Ishikawa (cell line): ENCODE results near the gene SERPINA10.

Experiments
- CEBPB ChIP-seq: IDR thresholded peaks from 2 replicates; pipeline ENCODE4 v1.6.1; 2012
- CREB1 ChIP-seq: IDR thresholded peaks from 2 replicates; pipeline ENCODE4 v1.6.1; 2012; ENCODE audit warnings: low read depth
- EGR1 ChIP-seq: IDR thresholded peaks from 2 replicates; pipeline ENCODE4 v1.6.1; 2012
- EP300 ChIP-seq: IDR thresholded peaks from 2 replicates; pipeline ENCODE4 v1.6.1; 2012; ENCODE audit warnings: borderline replicate concordance
- FOXM1 ChIP-seq: IDR thresholded peaks from 2 replicates; pipeline ENCODE4 v1.6.1; 2012; ENCODE audit warnings: low read depth, borderline replicate concordance
- MAX ChIP-seq: IDR thresholded peaks from 2 replicates; pipeline ENCODE4 v1.6.1; 2012
- NFIC ChIP-seq: IDR thresholded peaks from 2 replicates; pipeline ENCODE4 v1.6.1; 2012
- RAD21 ChIP-seq: IDR thresholded peaks from 2 replicates; pipeline ENCODE4 v1.6.1; 2012; ENCODE audit warnings: low read depth
- TAF1 ChIP-seq: IDR thresholded peaks from 2 replicates; pipeline ENCODE4 v1.6.1; 2012; ENCODE audit warnings: low read depth, mild to moderate bottlenecking
- TCF12 ChIP-seq: IDR thresholded peaks from 2 replicates; pipeline ENCODE4 v1.6.1; 2012; ENCODE audit warnings: low read depth
- TEAD4 ChIP-seq: IDR thresholded peaks from 2 replicates; pipeline ENCODE4 v1.6.1; 2012
- YY1 ChIP-seq: IDR thresholded peaks from 2 replicates; pipeline ENCODE4 v1.6.1; 2012; ENCODE audit warnings: low read depth
- ZBTB7A ChIP-seq: IDR thresholded peaks from 2 replicates; pipeline ENCODE4 v1.6.1; 2012; ENCODE audit warnings: low read depth
- TF ChIP-seq, protein P1 (sequence below): IDR thresholded peaks from 2 replicates; pipeline ENCODE4 v1.6.1; 2012; ENCODE audit warnings: low read depth, mild to moderate bottlenecking
- TF ChIP-seq, protein P2 (sequence below): IDR thresholded peaks from 2 replicates; pipeline ENCODE4 v1.6.1; 2012

Gene SERPINA10

DNA sequence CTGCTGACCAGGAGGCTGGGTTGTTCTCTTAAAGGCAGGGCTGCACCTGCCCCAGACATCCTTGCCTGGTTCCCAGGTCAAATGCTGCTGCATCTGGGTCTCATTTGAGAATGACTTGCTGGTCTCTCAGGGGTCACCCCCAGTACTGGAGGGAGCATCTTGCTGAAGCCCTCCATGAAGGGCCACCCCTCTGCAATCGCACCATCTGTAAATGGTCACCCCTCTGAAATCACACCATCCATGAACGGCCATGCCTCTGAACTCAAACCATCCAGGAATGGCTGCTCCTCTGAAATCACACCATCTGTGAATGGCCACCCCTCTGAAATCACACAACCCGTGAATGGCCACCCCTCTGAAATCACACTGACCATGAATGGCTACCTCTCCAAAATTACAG lies 37.4 kb upstream of the SERPINA10 start:
- no peak for TF ChIP-seq YY1
- TF ChIP-seq, protein P1, sequence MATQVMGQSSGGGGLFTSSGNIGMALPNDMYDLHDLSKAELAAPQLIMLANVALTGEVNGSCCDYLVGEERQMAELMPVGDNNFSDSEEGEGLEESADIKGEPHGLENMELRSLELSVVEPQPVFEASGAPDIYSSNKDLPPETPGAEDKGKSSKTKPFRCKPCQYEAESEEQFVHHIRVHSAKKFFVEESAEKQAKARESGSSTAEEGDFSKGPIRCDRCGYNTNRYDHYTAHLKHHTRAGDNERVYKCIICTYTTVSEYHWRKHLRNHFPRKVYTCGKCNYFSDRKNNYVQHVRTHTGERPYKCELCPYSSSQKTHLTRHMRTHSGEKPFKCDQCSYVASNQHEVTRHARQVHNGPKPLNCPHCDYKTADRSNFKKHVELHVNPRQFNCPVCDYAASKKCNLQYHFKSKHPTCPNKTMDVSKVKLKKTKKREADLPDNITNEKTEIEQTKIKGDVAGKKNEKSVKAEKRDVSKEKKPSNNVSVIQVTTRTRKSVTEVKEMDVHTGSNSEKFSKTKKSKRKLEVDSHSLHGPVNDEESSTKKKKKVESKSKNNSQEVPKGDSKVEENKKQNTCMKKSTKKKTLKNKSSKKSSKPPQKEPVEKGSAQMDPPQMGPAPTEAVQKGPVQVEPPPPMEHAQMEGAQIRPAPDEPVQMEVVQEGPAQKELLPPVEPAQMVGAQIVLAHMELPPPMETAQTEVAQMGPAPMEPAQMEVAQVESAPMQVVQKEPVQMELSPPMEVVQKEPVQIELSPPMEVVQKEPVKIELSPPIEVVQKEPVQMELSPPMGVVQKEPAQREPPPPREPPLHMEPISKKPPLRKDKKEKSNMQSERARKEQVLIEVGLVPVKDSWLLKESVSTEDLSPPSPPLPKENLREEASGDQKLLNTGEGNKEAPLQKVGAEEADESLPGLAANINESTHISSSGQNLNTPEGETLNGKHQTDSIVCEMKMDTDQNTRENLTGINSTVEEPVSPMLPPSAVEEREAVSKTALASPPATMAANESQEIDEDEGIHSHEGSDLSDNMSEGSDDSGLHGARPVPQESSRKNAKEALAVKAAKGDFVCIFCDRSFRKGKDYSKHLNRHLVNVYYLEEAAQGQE: no peak
- TF ChIP-seq CEBPB: no peak
- TF ChIP-seq ZBTB7A: no peak
- no peak for TF ChIP-seq NFIC
- TF ChIP-seq EP300: no peak
- no peak for TF ChIP-seq TEAD4
- TF ChIP-seq CREB1: no peak
- TF ChIP-seq, protein P2, sequence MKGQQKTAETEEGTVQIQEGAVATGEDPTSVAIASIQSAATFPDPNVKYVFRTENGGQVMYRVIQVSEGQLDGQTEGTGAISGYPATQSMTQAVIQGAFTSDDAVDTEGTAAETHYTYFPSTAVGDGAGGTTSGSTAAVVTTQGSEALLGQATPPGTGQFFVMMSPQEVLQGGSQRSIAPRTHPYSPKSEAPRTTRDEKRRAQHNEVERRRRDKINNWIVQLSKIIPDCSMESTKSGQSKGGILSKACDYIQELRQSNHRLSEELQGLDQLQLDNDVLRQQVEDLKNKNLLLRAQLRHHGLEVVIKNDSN: no peak
- no peak for TF ChIP-seq RAD21
- TF ChIP-seq FOXM1: no peak
- no peak for TF ChIP-seq EGR1
- TF ChIP-seq MAX: no peak
- TF ChIP-seq TAF1: no peak

DNA sequence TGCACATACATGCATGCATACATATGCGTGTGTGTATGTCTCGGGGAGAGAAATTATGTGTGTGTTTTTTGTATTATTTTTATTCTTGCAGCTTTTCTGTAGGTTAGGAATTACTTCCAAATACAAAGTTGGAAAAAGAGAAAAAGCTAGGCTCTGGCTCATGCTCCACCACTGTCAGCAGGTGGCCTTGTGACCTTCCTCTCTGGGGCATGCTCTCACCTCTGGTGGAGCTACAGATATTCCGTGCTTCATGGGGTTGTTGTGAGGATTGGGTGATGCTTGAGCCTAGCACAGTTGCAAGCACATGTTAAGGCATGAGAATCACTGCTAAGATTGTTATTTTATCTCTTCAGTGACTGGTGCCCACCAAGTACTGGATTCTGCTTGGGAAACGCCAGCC lies 36.8 kb upstream of the SERPINA10 start:
- TF ChIP-seq CEBPB (no peak), CREB1 (no peak), FOXM1 (no peak), TCF12 (no peak), EP300 (no peak), MAX (no peak), YY1 (no peak), TEAD4 (no peak), ZBTB7A (no peak), TAF1 (no peak), RAD21 (no peak)
- TF ChIP-seq, protein P1: no peak
- TF ChIP-seq, protein P2: no peak

GRCh38 chr14:94328196-94328595 lies 35.1 kb upstream of the SERPINA10 start:
- no peak for TF ChIP-seq RAD21
- TF ChIP-seq TCF12: no peak
- TF ChIP-seq, protein P1: no peak
- no peak for TF ChIP-seq CREB1
- TF ChIP-seq MAX: no peak
- TF ChIP-seq TEAD4: no peak
- no peak for TF ChIP-seq TAF1
- TF ChIP-seq ZBTB7A: no peak
- TF ChIP-seq, protein P2: no peak
